Measurements from ENCODE around the gene CCDC66. TPM values are rescaled to one million over a fixed set of nuclear protein-coding genes. Genes with fewer than 3 reads are reported as not detected.

CCDC66 gene
- polyA plus RNA-seq, 3 donors, result 4.0 to 7.8 (median 6.2) TPM

Other genes with a start within 250 kb of the CCDC66 start
- under 1 TPM in 2 of 3 donors, not detected in 1; 0.04 to 0.54 TPM for gene ERC2, start 88.7 kb upstream of the CCDC66 start, polyA plus RNA-seq
- gene TASOR, start 126.1 kb downstream of the CCDC66 start, polyA plus RNA-seq, result 10 to 100 TPM; 12.4 to 26.3 (median 15.9) TPM
- gene ARHGEF3, start 244.8 kb downstream of the CCDC66 start, polyA plus RNA-seq, result 10 to 100 TPM; 11.1 to 15.4 (median 11.4) TPM